ENCODE data around the gene CAMK1D. TPM values are rescaled to one million over a fixed set of nuclear protein-coding genes. Genes with fewer than 3 reads are reported as not detected.

The CAMK1D gene
- polyA plus RNA-seq, 1 of the 3 experiments (the other 2 are of a cell fraction): 4.1 TPM

DNA sequence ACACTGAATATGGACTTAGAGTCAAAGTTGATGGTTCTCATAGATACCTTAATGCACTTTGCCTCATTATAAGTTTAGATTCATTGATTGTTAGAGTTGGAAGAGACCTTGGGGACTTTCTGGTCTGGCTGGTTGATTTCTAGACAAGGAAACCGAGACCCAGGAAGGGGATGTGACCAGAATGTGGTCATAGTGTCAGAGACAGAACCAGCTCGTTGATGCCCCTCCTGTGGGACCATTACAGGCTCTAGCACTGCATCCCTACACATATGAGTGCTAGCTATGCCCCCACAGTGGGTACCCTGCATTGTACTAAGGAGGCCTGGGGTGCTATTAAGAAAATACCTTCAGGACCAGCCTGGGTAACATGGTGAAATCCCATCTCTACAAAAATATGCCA is 306.6 kb downstream of the CAMK1D start:
- POLR2A ChIA-PET: no interaction called here

DNA sequence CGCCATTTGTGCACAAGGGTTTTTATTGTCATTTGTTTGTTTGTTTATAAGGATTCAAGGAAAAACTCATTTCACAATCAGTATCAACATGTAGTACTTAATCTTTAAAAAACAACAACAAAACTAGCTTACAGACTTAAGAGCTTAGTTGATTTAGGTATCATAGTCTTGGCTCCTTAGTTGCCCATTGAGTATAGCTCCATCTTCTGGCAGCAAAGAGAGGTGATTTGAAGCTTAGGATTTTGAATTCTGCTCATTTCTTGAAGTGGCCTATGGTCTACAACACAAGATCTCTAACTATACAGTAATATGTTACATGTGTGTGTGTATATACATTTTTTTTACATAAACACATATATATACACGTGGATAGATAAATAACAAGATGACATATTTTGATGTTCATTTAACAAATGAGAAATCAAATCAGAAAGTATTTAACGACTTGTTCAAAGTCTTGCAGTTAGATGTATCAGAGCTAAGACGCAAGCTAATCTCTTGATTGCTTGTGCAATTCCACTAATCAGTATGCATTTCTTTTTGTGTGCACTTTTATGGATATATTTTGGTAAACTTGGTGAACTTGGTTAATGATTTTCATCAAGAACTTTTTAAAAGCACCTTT is 307.3 kb downstream of the CAMK1D start:
- Histone ChIP-seq H3K9me2 (no peaks in the 10 kb centered on the region), H3F3A (replicated peaks; ENCODE audit: insufficient read depth) (no peaks in the 10 kb centered on the region), H3K4me3 (ENCODE audit: low read depth in 2 of 2, low read length in 1 of 2) (peak overlapping the region in 1 of 2 experiments; percentile 28; a peak in 1 of 4 replicates), H3K4me2 (no peak overlapping the region), H3K4me1 (ENCODE audit: control insufficient read depth in 1 of 2, insufficient read depth in 2 of 2, low read depth in 1 of 2, low read length in 1 of 2) (no peaks in the 10 kb centered on the region; a peak in 1 of 4 replicates), H3K9ac (no peak overlapping the region), H2AFZ (ENCODE audit: low read depth) (no peak overlapping the region), H3K79me2 (ENCODE audit: insufficient read depth) (no peaks in the 10 kb centered on the region), H3K36me3 (replicated peaks in 1 of 2; ENCODE audit: control insufficient read depth in 1 of 2, insufficient read depth in 2 of 2, low read length in 1 of 2) (no peaks in the 10 kb centered on the region), H3K9me3 (peaks cover 12% of the 10 kb centered on the region; the same call in 1 of the 2 replicates), H3K27me3 (ENCODE audit: insufficient read depth) (no peaks in the 10 kb centered on the region), H3K27ac (ENCODE audit: low read depth in 2 of 2, low read length in 1 of 2) (no peak overlapping the region), H4K20me1 (ENCODE audit: insufficient read depth) (no peaks in the 10 kb centered on the region)
- TF ChIP-seq SMC3 (IDR thresholded peaks at IDR 0.05; ENCODE audit: low read depth, low read length): peak; percentile 81
- TF ChIP-seq, protein P1, sequence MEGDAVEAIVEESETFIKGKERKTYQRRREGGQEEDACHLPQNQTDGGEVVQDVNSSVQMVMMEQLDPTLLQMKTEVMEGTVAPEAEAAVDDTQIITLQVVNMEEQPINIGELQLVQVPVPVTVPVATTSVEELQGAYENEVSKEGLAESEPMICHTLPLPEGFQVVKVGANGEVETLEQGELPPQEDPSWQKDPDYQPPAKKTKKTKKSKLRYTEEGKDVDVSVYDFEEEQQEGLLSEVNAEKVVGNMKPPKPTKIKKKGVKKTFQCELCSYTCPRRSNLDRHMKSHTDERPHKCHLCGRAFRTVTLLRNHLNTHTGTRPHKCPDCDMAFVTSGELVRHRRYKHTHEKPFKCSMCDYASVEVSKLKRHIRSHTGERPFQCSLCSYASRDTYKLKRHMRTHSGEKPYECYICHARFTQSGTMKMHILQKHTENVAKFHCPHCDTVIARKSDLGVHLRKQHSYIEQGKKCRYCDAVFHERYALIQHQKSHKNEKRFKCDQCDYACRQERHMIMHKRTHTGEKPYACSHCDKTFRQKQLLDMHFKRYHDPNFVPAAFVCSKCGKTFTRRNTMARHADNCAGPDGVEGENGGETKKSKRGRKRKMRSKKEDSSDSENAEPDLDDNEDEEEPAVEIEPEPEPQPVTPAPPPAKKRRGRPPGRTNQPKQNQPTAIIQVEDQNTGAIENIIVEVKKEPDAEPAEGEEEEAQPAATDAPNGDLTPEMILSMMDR (IDR thresholded peaks at IDR 0.05): peak; percentile 67
- peak; percentile 81 for TF ChIP-seq RAD21 (IDR thresholded peaks at IDR 0.05; ENCODE audit: low read length)
- no peak for TF ChIP-seq NRF1 (IDR thresholded peaks at IDR 0.05; ENCODE audit: low read depth, low read length)
- TF ChIP-seq TEAD4 (IDR thresholded peaks at IDR 0.05; ENCODE audit: borderline replicate concordance, insufficient read depth): no peak
- DNase-seq: peak; percentile 56
- 74% methylated on average over 4 of the region's 4 CpGs for WGBS (ENCODE audit: low lambda C conversion rate)
- ChIA-PET CTCF (interaction anchor here (0.9 to 4.5 kb wide), 29 partner anchors 8 to 442 kb away, joined by 3 to 68 read pairs (median 4); no protein-coding TSS in a partner anchor), POLR2A (no interaction called here)

More for the DNA sequence above, 306.6 kb downstream of the CAMK1D start:
- peaks cover 12% of the 10 kb centered on the region; the same call in 1 of the 2 replicates for H3K9me3 ChIP-seq
- no peak overlapping the region for H3K4me2 ChIP-seq
- H3K27ac ChIP-seq (ENCODE audit: low read depth in 2 of 2, low read length in 1 of 2): no peak overlapping the region
- TF ChIP-seq TCF12 (IDR thresholded peaks at IDR 0.05): no peak
- TF ChIP-seq SIN3A (IDR thresholded peaks at IDR 0.05; ENCODE audit: borderline replicate concordance, low read depth, low read length): no peak
- H3K79me2 ChIP-seq (ENCODE audit: insufficient read depth): no peaks in the 10 kb centered on the region
- 57% methylated on average over 2 of the region's 2 CpGs for WGBS (ENCODE audit: low lambda C conversion rate)
- H3F3A ChIP-seq (replicated peaks; ENCODE audit: insufficient read depth): no peaks in the 10 kb centered on the region
- H3K36me3 ChIP-seq (replicated peaks in 1 of 2; ENCODE audit: control insufficient read depth in 1 of 2, insufficient read depth in 2 of 2, low read length in 1 of 2): no peaks in the 10 kb centered on the region
- H3K4me3 ChIP-seq (ENCODE audit: low read depth in 2 of 2, low read length in 1 of 2): no peak overlapping the region
- H3K27me3 ChIP-seq (ENCODE audit: insufficient read depth): no peaks in the 10 kb centered on the region
- H3K4me1 ChIP-seq (ENCODE audit: control insufficient read depth in 1 of 2, insufficient read depth in 2 of 2, low read depth in 1 of 2, low read length in 1 of 2): no peaks in the 10 kb centered on the region; a peak in 1 of 4 replicates
- H4K20me1 ChIP-seq (ENCODE audit: insufficient read depth): no peaks in the 10 kb centered on the region
- H2AFZ ChIP-seq (ENCODE audit: low read depth): no peak overlapping the region
- H3K9me2 ChIP-seq: no peaks in the 10 kb centered on the region
- no peak for DNase-seq
- CTCF ChIA-PET: interaction anchor here (0.9 to 4.5 kb wide), 28 partner anchors 8 to 441 kb away, joined by 3 to 68 read pairs (median 4); no protein-coding TSS in a partner anchor
- no peak overlapping the region for H3K9ac ChIP-seq

GRCh38 chr10:12657489-12657888 is 308.1 kb downstream of the CAMK1D start:
- H3K4me1 ChIP-seq (ENCODE audit: control insufficient read depth in 1 of 2, insufficient read depth in 2 of 2, low read depth in 1 of 2, low read length in 1 of 2): no peaks in the 10 kb centered on the region; a peak in 1 of 4 replicates
- no peaks in the 10 kb centered on the region for H4K20me1 ChIP-seq (ENCODE audit: insufficient read depth)
- H3K4me3 ChIP-seq (ENCODE audit: low read depth in 2 of 2, low read length in 1 of 2): no peak overlapping the region
- H3K4me2 ChIP-seq: no peak overlapping the region
- no peaks in the 10 kb centered on the region for H3K27me3 ChIP-seq (ENCODE audit: insufficient read depth)
- CTCF ChIA-PET: interaction anchor here (1.3 to 4.5 kb wide), 9 partner anchors 9 to 418 kb away, joined by 4 to 68 read pairs (median 5); no protein-coding TSS in a partner anchor
- H2AFZ ChIP-seq (ENCODE audit: low read depth): no peak overlapping the region
- H3F3A ChIP-seq (replicated peaks; ENCODE audit: insufficient read depth): no peaks in the 10 kb centered on the region
- POLR2A ChIA-PET: no interaction called here
- no peaks in the 10 kb centered on the region for H3K9me2 ChIP-seq
- 69% methylated on average over 2 of the region's 2 CpGs for WGBS (ENCODE audit: low lambda C conversion rate)
- H3K79me2 ChIP-seq (ENCODE audit: insufficient read depth): no peaks in the 10 kb centered on the region
- no peaks in the 10 kb centered on the region for H3K36me3 ChIP-seq (replicated peaks in 1 of 2; ENCODE audit: control insufficient read depth in 1 of 2, insufficient read depth in 2 of 2, low read length in 1 of 2)
- no peak for DNase-seq
- no peak overlapping the region for H3K27ac ChIP-seq (ENCODE audit: low read depth in 2 of 2, low read length in 1 of 2)
- peaks cover 12% of the 10 kb centered on the region; the same call in 1 of the 2 replicates for H3K9me3 ChIP-seq
- H3K9ac ChIP-seq: no peak overlapping the region
- no peak for TF ChIP-seq EZH2phosphoT487 (IDR thresholded peaks at IDR 0.05; ENCODE audit: borderline replicate concordance, low read depth)
- TF ChIP-seq, protein P1 (IDR thresholded peaks at IDR 0.05): no peak
- no peak for TF ChIP-seq CHD2 (IDR thresholded peaks at IDR 0.05; ENCODE audit: low read length, partially characterized antibody)
- TF ChIP-seq RFX5 (IDR thresholded peaks at IDR 0.05; ENCODE audit: low read length): no peak
- no peak for TF ChIP-seq ELF1 (IDR thresholded peaks at IDR 0.05)
- no peak for TF ChIP-seq EP300 (IDR thresholded peaks at IDR 0.05; ENCODE audit: borderline replicate concordance in 1 of 2, low read depth in 1 of 2, low read length in 1 of 2)
- TF ChIP-seq NFIC (IDR thresholded peaks at IDR 0.05; ENCODE audit: borderline replicate concordance): no peak
- TF ChIP-seq IRF3 (IDR thresholded peaks at IDR 0.05; ENCODE audit: low read depth, low read length): no peak
- TF ChIP-seq YY1 (IDR thresholded peaks at IDR 0.05; ENCODE audit: low read depth): no peak
- no peak for TF ChIP-seq FOSL2 (IDR thresholded peaks at IDR 0.05; ENCODE audit: borderline replicate concordance, low read depth)
- TF ChIP-seq POLR2AphosphoS5 (IDR thresholded peaks at IDR 0.05; ENCODE audit: low read depth, low read length): no peak

Measured in SK-N-SH (cell line).